ENCODE data around the gene KLHDC7B. TPM values are rescaled to one million over a fixed set of nuclear protein-coding genes. Genes with fewer than 3 reads are reported as not detected.

KLHDC7B gene
- total RNA-seq, 1 experiment from 2014 or later, result not detected

DNA sequence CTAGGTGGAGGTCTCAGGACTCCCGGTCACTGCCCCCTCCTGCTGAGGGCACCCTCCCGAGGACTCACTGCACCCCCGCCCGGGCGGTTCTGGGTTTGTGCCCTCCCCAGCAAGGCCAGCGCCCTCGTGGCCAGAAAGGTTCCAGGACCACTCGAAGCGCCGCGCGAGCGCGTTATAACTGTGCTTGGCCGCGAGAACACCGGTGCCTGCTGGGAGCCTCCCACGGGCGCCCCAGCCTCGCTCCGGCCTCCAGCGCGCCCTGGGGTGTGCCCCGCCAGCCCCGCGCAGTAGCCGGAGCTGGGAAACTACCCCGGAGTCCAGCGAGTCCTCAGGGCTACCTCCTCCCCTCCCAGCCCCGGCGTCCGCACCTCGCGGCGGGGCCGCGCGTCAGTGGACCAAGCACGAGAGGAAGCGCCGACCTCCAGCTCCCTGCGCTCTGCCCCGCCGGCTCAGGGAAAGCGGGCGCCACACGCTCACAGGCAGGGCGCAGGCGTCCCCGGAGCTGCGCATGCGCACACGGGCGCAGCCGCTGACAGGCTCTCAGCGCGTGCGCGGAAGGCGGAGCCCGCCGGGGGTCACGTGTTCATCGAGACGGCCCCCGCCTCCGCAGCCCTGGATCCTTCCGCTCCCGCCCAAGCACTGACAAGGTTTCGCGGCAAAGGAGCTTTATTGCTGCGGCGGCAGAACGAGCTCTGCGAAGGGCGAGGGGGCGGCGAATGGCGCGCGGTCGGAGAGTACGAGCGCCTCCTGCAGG is 20.4 kb upstream of the KLHDC7B start, which contains the start of gene SCO2 (continued):
- TF ChIP-seq, protein P1, sequence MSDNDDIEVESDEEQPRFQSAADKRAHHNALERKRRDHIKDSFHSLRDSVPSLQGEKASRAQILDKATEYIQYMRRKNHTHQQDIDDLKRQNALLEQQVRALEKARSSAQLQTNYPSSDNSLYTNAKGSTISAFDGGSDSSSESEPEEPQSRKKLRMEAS (CRISPR knock-in tag; IDR thresholded peaks at IDR 0.05), result peak; percentile 92
- no peak for TF ChIP-seq JAZF1 (CRISPR knock-in tag; IDR thresholded peaks at IDR 0.05)
- TF ChIP-seq ZNF232 (CRISPR knock-in tag; IDR thresholded peaks at IDR 0.05), result no peak
- TF ChIP-seq SMAD4 (CRISPR knock-in tag; IDR thresholded peaks at IDR 0.05), result no peak; the same call in 1 of the 2 replicates
- TF ChIP-seq, protein P2, sequence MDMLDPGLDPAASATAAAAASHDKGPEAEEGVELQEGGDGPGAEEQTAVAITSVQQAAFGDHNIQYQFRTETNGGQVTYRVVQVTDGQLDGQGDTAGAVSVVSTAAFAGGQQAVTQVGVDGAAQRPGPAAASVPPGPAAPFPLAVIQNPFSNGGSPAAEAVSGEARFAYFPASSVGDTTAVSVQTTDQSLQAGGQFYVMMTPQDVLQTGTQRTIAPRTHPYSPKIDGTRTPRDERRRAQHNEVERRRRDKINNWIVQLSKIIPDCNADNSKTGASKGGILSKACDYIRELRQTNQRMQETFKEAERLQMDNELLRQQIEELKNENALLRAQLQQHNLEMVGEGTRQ (CRISPR knock-in tag; IDR thresholded peaks at IDR 0.05), result peak; percentile 98
- TF ChIP-seq ZNF138 (CRISPR knock-in tag; conservative IDR thresholded peaks at IDR 0.05), result 0 out of 2 replicates have a peak, but pooled peaks have one; percentile 26
- TF ChIP-seq, protein P3, sequence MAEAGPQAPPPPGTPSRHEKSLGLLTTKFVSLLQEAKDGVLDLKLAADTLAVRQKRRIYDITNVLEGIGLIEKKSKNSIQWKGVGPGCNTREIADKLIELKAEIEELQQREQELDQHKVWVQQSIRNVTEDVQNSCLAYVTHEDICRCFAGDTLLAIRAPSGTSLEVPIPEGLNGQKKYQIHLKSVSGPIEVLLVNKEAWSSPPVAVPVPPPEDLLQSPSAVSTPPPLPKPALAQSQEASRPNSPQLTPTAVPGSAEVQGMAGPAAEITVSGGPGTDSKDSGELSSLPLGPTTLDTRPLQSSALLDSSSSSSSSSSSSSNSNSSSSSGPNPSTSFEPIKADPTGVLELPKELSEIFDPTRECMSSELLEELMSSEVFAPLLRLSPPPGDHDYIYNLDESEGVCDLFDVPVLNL (CRISPR knock-in tag; IDR thresholded peaks at IDR 0.05; ENCODE audit: borderline replicate concordance, low read depth), result peak; percentile 77; the same call in 1 of the 2 replicates
- TF ChIP-seq, protein P4, sequence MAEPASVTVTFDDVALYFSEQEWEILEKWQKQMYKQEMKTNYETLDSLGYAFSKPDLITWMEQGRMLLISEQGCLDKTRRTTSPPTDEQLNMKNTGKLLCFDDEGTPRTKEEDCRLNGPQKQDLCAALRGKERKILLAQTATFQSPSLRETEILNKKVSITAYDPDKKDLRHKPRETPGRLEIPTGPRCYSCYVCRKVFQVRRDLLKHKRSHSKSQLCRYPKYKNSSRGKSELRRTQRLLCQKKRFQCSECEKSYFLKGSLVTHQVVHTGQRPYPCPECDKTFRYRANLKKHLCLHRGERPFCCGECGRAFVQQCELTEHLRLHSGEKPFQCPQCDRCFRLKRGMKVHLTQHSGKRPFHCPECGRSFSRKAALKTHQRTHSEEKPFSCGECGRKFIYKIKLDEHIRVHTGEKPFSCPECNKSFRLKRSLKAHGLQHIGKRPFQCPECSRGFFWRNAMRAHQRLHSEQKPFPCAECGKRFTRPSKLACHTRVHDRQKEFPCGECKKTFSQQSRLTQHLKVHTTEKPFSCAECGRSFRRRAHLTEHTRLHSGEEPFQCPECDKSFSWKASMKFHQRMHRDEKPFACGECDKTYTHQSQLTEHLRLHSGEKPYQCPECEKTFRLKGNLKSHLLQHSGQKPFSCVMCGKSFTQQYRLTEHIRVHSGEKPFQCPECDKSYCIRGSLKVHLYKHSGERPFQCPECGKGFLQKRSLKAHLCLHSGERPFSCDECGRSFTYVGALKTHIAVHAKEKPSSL (CRISPR knock-in tag; conservative IDR thresholded peaks at IDR 0.05), result no peak
- TF ChIP-seq ATF1 (CRISPR knock-in tag; IDR thresholded peaks at IDR 0.05), result no peak
- TF ChIP-seq, protein P5, sequence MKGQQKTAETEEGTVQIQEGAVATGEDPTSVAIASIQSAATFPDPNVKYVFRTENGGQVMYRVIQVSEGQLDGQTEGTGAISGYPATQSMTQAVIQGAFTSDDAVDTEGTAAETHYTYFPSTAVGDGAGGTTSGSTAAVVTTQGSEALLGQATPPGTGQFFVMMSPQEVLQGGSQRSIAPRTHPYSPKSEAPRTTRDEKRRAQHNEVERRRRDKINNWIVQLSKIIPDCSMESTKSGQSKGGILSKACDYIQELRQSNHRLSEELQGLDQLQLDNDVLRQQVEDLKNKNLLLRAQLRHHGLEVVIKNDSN (CRISPR knock-in tag; IDR thresholded peaks at IDR 0.05), result peak; percentile 98
- 0 out of 2 replicates have a peak, but pooled peaks have one; percentile 18 for TF ChIP-seq CREB1 (CRISPR knock-in tag; IDR thresholded peaks at IDR 0.05)
- no peak; the same call in none of the 2 replicates for TF ChIP-seq GABPB1 (CRISPR knock-in tag; IDR thresholded peaks at IDR 0.05)
- TF ChIP-seq JUN (CRISPR knock-in tag; IDR thresholded peaks at IDR 0.05), result peak; percentile 25; the same call in 1 of the 2 replicates
- TF ChIP-seq, protein P6, sequence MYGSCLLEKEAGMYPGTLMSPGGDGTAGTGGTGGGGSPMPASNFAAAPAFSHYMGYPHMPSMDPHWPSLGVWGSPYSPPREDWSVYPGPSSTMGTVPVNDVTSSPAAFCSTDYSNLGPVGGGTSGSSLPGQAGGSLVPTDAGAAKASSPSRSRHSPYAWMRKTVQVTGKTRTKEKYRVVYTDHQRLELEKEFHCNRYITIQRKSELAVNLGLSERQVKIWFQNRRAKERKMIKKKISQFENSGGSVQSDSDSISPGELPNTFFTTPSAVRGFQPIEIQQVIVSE (CRISPR knock-in tag; IDR thresholded peaks at IDR 0.05; ENCODE audit: borderline replicate concordance), result no peak
- TF ChIP-seq, protein P7, sequence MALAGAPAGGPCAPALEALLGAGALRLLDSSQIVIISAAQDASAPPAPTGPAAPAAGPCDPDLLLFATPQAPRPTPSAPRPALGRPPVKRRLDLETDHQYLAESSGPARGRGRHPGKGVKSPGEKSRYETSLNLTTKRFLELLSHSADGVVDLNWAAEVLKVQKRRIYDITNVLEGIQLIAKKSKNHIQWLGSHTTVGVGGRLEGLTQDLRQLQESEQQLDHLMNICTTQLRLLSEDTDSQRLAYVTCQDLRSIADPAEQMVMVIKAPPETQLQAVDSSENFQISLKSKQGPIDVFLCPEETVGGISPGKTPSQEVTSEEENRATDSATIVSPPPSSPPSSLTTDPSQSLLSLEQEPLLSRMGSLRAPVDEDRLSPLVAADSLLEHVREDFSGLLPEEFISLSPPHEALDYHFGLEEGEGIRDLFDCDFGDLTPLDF (CRISPR knock-in tag; IDR thresholded peaks at IDR 0.05), result no peak
- no peak for TF ChIP-seq HMGA2 (CRISPR knock-in tag; IDR thresholded peaks at IDR 0.05)
- TF ChIP-seq SMAD3 (CRISPR knock-in tag; IDR thresholded peaks at IDR 0.05; ENCODE audit: borderline replicate concordance), result peak; percentile 15; the same call in 1 of the 2 replicates
- TF ChIP-seq, protein P8, sequence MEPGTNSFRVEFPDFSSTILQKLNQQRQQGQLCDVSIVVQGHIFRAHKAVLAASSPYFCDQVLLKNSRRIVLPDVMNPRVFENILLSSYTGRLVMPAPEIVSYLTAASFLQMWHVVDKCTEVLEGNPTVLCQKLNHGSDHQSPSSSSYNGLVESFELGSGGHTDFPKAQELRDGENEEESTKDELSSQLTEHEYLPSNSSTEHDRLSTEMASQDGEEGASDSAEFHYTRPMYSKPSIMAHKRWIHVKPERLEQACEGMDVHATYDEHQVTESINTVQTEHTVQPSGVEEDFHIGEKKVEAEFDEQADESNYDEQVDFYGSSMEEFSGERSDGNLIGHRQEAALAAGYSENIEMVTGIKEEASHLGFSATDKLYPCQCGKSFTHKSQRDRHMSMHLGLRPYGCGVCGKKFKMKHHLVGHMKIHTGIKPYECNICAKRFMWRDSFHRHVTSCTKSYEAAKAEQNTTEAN (CRISPR knock-in tag; IDR thresholded peaks at IDR 0.05), result peak; percentile 50; the same call in 1 of the 2 replicates
- TF ChIP-seq ZNF416 (CRISPR knock-in tag; IDR thresholded peaks at IDR 0.05), result no peak
- TF ChIP-seq MXD4 (CRISPR knock-in tag; IDR thresholded peaks at IDR 0.05; ENCODE audit: borderline replicate concordance), result no peak
- no peak for TF ChIP-seq TEAD4 (CRISPR knock-in tag; IDR thresholded peaks at IDR 0.05)
- TF ChIP-seq, protein P9, sequence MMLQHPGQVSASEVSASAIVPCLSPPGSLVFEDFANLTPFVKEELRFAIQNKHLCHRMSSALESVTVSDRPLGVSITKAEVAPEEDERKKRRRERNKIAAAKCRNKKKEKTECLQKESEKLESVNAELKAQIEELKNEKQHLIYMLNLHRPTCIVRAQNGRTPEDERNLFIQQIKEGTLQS (CRISPR knock-in tag; conservative IDR thresholded peaks at IDR 0.05), result 0 out of 2 replicates have a peak, but pooled peaks have one; percentile 2
- no peak for TF ChIP-seq IRF2 (CRISPR knock-in tag; IDR thresholded peaks at IDR 0.05; ENCODE audit: borderline replicate concordance, low read depth)
